ENCODE data around the gene PTGDS. TPM values are rescaled to one million over a fixed set of nuclear protein-coding genes. Genes with fewer than 3 reads are reported as not detected.

PTGDS gene
- total and polyA plus RNA-seq, 10 of the 15 experiments (the other 5 are each of a cell fraction or from before 2014, with no cell fraction given) = not detected

DNA sequence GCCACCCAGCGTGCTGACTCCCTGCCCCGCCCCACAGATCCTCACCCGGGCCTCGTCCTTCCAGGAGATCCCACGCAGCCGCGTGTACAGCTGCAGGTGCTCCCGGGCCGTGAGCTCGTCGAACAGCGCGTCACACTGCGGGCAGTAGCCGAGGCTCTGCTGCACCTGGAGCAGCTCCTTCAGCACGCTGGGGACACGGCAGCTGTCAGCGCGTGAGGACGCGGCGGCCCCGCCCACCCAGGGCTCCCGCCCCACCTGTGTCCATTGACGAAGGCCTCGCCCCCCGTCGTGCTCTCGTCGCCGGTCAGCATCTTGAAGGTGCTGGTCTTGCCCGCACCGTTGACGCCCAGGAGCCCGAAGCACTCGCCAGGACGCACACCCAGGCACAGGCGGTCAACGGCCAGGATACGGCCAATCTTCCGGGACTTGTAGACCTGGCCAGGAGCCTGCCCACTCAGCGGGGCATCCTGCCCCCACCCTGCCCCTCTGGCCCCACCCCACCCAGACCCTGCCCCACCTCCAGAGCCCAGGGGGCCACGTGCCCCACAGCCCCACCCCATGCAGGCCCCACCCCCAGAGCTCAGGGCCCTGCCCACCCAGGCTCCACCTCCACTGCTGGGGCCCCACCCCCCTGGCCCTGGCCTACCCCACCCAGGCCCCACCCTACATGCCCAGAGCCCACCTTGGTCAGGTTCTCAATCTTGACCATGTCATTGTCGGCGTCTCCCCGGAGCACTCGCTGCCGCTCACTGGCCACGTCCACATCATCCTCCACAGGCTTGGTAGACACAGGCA is 32.8 kb downstream of the PTGDS start (continued):
- TF ChIP-seq, protein P1, sequence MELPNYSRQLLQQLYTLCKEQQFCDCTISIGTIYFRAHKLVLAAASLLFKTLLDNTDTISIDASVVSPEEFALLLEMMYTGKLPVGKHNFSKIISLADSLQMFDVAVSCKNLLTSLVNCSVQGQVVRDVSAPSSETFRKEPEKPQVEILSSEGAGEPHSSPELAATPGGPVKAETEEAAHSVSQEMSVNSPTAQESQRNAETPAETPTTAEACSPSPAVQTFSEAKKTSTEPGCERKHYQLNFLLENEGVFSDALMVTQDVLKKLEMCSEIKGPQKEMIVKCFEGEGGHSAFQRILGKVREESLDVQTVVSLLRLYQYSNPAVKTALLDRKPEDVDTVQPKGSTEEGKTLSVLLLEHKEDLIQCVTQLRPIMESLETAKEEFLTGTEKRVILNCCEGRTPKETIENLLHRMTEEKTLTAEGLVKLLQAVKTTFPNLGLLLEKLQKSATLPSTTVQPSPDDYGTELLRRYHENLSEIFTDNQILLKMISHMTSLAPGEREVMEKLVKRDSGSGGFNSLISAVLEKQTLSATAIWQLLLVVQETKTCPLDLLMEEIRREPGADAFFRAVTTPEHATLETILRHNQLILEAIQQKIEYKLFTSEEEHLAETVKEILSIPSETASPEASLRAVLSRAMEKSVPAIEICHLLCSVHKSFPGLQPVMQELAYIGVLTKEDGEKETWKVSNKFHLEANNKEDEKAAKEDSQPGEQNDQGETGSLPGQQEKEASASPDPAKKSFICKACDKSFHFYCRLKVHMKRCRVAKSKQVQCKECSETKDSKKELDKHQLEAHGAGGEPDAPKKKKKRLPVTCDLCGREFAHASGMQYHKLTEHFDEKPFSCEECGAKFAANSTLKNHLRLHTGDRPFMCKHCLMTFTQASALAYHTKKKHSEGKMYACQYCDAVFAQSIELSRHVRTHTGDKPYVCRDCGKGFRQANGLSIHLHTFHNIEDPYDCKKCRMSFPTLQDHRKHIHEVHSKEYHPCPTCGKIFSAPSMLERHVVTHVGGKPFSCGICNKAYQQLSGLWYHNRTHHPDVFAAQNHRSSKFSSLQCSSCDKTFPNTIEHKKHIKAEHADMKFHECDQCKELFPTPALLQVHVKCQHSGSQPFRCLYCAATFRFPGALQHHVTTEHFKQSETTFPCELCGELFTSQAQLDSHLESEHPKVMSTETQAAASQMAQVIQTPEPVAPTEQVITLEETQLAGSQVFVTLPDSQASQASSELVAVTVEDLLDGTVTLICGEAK (IDR thresholded peaks at IDR 0.05; ENCODE audit: borderline replicate concordance) = no peak

- FAIRE-seq = no peak
- CTCF ChIA-PET = no interaction called here
- RAD21 ChIA-PET (ENCODE audit: unreplicated experiment) = no interaction called here
These were observed 33.9 kb downstream of the PTGDS start for GRCh38 chr9:137011156-137011555.

More at GRCh38 chr9:137011156-137011555, 33.9 kb downstream of the PTGDS start:
- no TSS peak for BruUV-seq (replicated peaks)
- Histone ChIP-seq H3K4me1 (ENCODE audit: control insufficient read depth, insufficient read depth, low read length) (no peaks in the 10 kb centered on the region), H3K9ac (ENCODE audit: control insufficient read depth, insufficient read depth, low read length) (no peak overlapping the region), H3K27ac (ENCODE audit: control insufficient read depth, insufficient read depth) (no peak overlapping the region), H3K27me3 (replicated peaks in 1 of 2; ENCODE audit: control insufficient read depth in 2 of 2, insufficient read depth in 2 of 2, low read length in 1 of 2) (no peaks in the 10 kb centered on the region), H3K79me2 (ENCODE audit: control insufficient read depth, insufficient read depth, low read length) (no peaks in the 10 kb centered on the region), H2AFZ (ENCODE audit: control insufficient read depth, low read depth, low read length) (no peak overlapping the region), H3K9me3 (replicated peaks; ENCODE audit: control insufficient read depth, insufficient read depth, low read length) (no peaks in the 10 kb centered on the region; the same call in 2 of the 3 replicates), H4K20me1 (ENCODE audit: control insufficient read depth, insufficient read depth) (no peaks in the 10 kb centered on the region), H3K4me3 (no peak overlapping the region), H3K36me3 (ENCODE audit: control insufficient read depth in 2 of 2, insufficient read depth in 2 of 2, low read length in 1 of 2) (no peaks in the 10 kb centered on the region), H3K4me2 (ENCODE audit: control insufficient read depth, insufficient read depth) (no peak overlapping the region)
- DNase-seq (ENCODE audit: low read depth, low spot score) = no peak
- no peak for TF ChIP-seq HDAC2 (IDR thresholded peaks at IDR 0.05)
- ATAC-seq = no peak
- ChIA-PET SMC1A (ENCODE audit: uncharacterized antibody, unreplicated experiment) (no interaction called here), POLR2A (no interaction called here)
- intact Hi-C loops (cut with micrococcal nuclease; ENCODE audit: unreplicated experiment) (no loop called here), in situ Hi-C loops (cut with MboI) (no loop called here)
- 75% methylated on average over 15 of the region's 24 CpGs for WGBS (ENCODE audit: insufficient coverage, insufficient replicate concordance, low lambda C conversion rate, missing lambda C conversion rate)
